ENCODE measurements around the gene ASH1L. TPM values are rescaled to one million over a fixed set of nuclear protein-coding genes. Genes with fewer than 3 reads are reported as not detected.

The ASH1L gene
- total and polyA plus RNA-seq, 9 of the 15 experiments (the other 6 are each of a cell fraction or from before 2014, with no cell fraction given) = 2.0 to 23.3 (median 14.6) TPM

- peak; percentile 81 for TF ChIP-seq ARID4B (CRISPR knock-in tag; IDR thresholded peaks at IDR 0.05)
- TF ChIP-seq KAT7 (CRISPR knock-in tag; IDR thresholded peaks at IDR 0.05; ENCODE audit: borderline replicate concordance) = 0 out of 2 replicates have a peak, but pooled peaks have one; percentile 23
- TF ChIP-seq HMGXB4 (CRISPR knock-in tag; IDR thresholded peaks at IDR 0.05) = peak; percentile 62
- TF ChIP-seq DACH1 (IDR thresholded peaks at IDR 0.05; ENCODE audit: partially characterized antibody) = peak; percentile 46
- TF ChIP-seq TRIM28 (IDR thresholded peaks at IDR 0.05) = peak; percentile 49; the same call in 1 of the 2 replicates
- peak; percentile 61; the same call in 1 of the 2 replicates for TF ChIP-seq BCOR (IDR thresholded peaks at IDR 0.05)
- TF ChIP-seq ZNF740 (CRISPR knock-in tag; IDR thresholded peaks at IDR 0.05) = peak; percentile 58; the same call in 1 of the 2 replicates
- TF ChIP-seq ZNF740 (tag; IDR thresholded peaks at IDR 0.05) = peak in 1 of 2 experiments; percentile 26; a peak in 1 of 4 replicates
- 0 out of 2 replicates have a peak, but pooled peaks have one; percentile 22 for TF ChIP-seq ZBTB17 (CRISPR knock-in tag; IDR thresholded peaks at IDR 0.05)
- peak in 1 of 2 experiments; percentile 51; a peak in 1 of 4 replicates for TF ChIP-seq NONO (IDR thresholded peaks at IDR 0.05; ENCODE audit: low read depth in 2 of 2, low read length in 1 of 2)
- peak; percentile 94 to 96 for TF ChIP-seq MAZ (CRISPR knock-in tag; conservative IDR thresholded peaks at IDR 0.05 in 1 of 2, IDR thresholded peaks at IDR 0.05 in 1 of 2)
- TF ChIP-seq BRD9 (IDR thresholded peaks at IDR 0.05; ENCODE audit: low read depth, partially characterized antibody) = peak; percentile 76
- no peak for TF ChIP-seq POLR2H (tag; IDR thresholded peaks at IDR 0.05; ENCODE audit: low read depth)
- TF ChIP-seq CREBBP (IDR thresholded peaks at IDR 0.05; ENCODE audit: low read depth, low read length) = no peak
- no peak for TF ChIP-seq STAT5A (IDR thresholded peaks at IDR 0.05; ENCODE audit: borderline replicate concordance, low read length)
- no peak for TF ChIP-seq ATF3 (IDR thresholded peaks at IDR 0.05)
- peak; percentile 62; the same call in 1 of the 2 replicates for TF ChIP-seq ATF3 (CRISPR knock-in tag; conservative IDR thresholded peaks at IDR 0.05)
- 0 out of 2 replicates have a peak, but pooled peaks have one; percentile 52 for TF ChIP-seq FOXP1 (CRISPR knock-in tag; IDR thresholded peaks at IDR 0.05)
- TF ChIP-seq ELF2 (CRISPR knock-in tag; IDR thresholded peaks at IDR 0.05) = 0 out of 2 replicates have a peak, but pooled peaks have one; percentile 54
Observed at GRCh38 chr1:155322953-155323728, 239.5 kb downstream of the ASH1L start (continued).
